ACC112 (cell line): ENCODE data around the gene TWSG1.
"Not testable (repeated sequence)": the region's sequence is repeated elsewhere in the genome, so short reads cannot be mapped to it uniquely, and the experiment has no call there.

Source experiments
- H2AFZ ChIP-seq: fragments of 200-600 bp; sonication (generic); one replicate; pipeline ENCODE4 v1.6.0; 2017; ENCODE audit warnings: antibody characterized with exemption, low read length; ENCODE audit not compliant: unreplicated experiment
- H3K27ac ChIP-seq: fragments of 200-600 bp; sonication (generic); 2 replicates; pipeline ENCODE4 v1.5.1; 2014; ENCODE audit warnings: low read depth, mild to moderate bottlenecking, antibody characterized with exemption, low read length, moderate library complexity
- H3K27me3 ChIP-seq: fragments of 200-600 bp; sonication (generic); 2 replicates; pipeline ENCODE4 v1.6.1; 2014; ENCODE audit warnings: mild to moderate bottlenecking, antibody characterized with exemption, low read length, moderate library complexity, mixed read lengths; ENCODE audit not compliant: insufficient read depth
- H3K36me3 ChIP-seq: fragments of 200-600 bp; sonication (generic); 2 replicates; pipeline ENCODE4 v1.6.1; 2016; ENCODE audit warnings: mild to moderate bottlenecking, antibody characterized with exemption, low read length, moderate library complexity, mixed read lengths; ENCODE audit not compliant: insufficient read depth
- H3K4me1 ChIP-seq: fragments of 200-600 bp; sonication (generic); one replicate; pipeline ENCODE4 v1.6.1; 2016; ENCODE audit warnings: low read length, mixed read lengths; ENCODE audit not compliant: insufficient read depth, unreplicated experiment, control insufficient read depth
- H3K4me3 ChIP-seq: fragments of 200-600 bp; sonication (generic); 2 replicates; pipeline ENCODE4 v1.5.1; 2014; ENCODE audit warnings: mild to moderate bottlenecking, low read depth, low read length
- H3K79me2 ChIP-seq: fragments of 200-600 bp; sonication (generic); one replicate; pipeline ENCODE4 v1.6.0; 2016; ENCODE audit warnings: low read length; ENCODE audit not compliant: control insufficient read depth, unreplicated experiment, insufficient read depth

Gene TWSG1

DNA sequence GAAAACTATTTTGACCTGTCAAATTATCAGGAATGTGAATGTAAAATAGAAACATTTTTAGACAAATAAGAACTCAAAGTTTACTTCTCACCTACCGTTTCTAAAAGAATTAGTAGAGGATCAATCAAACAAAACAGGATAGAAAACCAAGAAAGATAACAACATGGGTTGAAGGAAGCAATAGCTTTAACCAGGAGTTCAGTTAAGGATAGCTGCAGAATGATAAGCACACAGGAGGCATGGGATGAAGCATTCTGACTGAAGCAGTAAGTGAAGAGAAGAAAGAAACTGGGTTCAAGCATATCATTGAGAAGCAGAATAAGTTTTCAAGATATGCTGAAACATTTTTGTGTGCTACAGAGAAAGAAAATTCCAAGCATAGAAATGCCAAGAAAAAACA, 52.3 kb downstream of the TWSG1 start:
- H3K4me1 ChIP-seq = no peaks in the 10 kb centered on the region
- H3K4me3 ChIP-seq = no peak overlapping the region
- no peaks in the 10 kb centered on the region for H3K79me2 ChIP-seq
- no peak overlapping the region for H2AFZ ChIP-seq
- H3K27ac ChIP-seq = no peak overlapping the region
- no peaks in the 10 kb centered on the region for H3K27me3 ChIP-seq
- H3K36me3 ChIP-seq = peaks cover 22% of the 10 kb centered on the region

DNA sequence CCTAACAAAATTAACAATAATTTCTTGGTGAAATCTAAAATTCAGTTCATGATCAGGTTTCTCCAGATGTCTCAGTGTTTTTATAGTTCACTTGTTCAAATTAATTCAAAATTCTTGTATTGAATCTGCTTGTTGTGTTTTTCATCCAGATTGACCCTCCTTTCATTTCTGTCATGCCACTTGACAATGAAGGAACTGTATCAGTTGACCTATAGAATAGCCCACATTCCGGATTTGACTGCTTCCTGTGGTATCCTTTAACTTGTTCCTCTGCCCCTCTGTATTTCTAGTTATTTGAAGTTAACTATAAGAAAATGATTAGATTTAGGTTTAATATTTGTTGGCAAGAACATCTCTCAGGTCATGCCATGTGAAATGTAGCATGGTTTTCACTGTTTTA, 53.3 kb downstream of the TWSG1 start:
- H3K4me3 ChIP-seq = no peak overlapping the region
- H3K27ac ChIP-seq = no peak overlapping the region

DNA sequence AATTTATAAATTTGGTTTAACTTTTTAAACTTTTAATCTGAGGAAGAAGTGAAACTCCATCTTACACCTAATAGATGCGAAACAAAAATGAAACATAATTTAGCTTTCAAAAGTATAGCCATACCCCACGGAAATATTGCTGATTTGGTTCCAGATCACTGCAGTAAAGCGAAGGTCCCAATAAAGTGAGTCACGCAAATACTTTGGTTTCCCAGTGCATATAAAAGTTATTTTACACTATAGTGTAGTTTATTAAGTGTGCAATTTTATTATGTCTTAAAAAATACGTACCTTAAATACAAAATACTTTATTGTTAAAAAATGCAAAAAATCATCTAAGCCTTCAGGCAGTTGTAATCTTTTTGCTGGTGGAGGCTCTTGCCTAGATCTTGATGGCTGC, 55.1 kb downstream of the TWSG1 start:
- H3K79me2 ChIP-seq = no peaks in the 10 kb centered on the region
- H3K27me3 ChIP-seq = no peaks in the 10 kb centered on the region
- H3K27ac ChIP-seq = no peak overlapping the region
- no peak overlapping the region for H2AFZ ChIP-seq
- H3K36me3 ChIP-seq = peaks cover 27% of the 10 kb centered on the region
- H3K4me1 ChIP-seq = no peaks in the 10 kb centered on the region
- H3K4me3 ChIP-seq = no peak overlapping the region

More for the DNA sequence above, 53.3 kb downstream of the TWSG1 start:
- peaks cover 27% of the 10 kb centered on the region for H3K36me3 ChIP-seq
- no peaks in the 10 kb centered on the region for H3K79me2 ChIP-seq
- H3K4me1 ChIP-seq = no peaks in the 10 kb centered on the region
- H2AFZ ChIP-seq = no peak overlapping the region
- H3K27me3 ChIP-seq = no peaks in the 10 kb centered on the region

DNA sequence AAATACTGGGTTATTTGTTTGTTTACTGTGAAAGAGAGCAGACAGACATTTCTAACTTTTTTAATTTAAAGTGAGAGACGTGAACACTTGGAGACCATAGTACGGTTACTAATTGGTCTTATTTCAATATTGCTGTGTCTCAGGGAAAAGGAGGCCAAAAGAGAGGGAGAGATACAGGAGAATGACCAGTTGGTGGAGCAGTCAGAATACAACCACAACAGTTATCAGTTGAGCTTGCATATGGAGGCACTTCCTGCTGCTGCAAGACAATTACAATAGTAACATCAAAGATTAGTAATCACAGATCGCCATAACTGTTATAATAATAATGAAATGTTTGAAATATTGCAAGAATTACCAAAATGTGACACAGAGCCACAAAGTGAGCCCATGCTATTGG, 58.2 kb downstream of the TWSG1 start:
- Histone ChIP-seq H3K27ac (no peak overlapping the region), H3K4me1 (no peaks in the 10 kb centered on the region), H3K27me3 (no peaks in the 10 kb centered on the region), H3K36me3 (peaks cover 31% of the 10 kb centered on the region), H2AFZ (no peak overlapping the region), H3K79me2 (no peaks in the 10 kb centered on the region), H3K4me3 (no peak overlapping the region)

DNA sequence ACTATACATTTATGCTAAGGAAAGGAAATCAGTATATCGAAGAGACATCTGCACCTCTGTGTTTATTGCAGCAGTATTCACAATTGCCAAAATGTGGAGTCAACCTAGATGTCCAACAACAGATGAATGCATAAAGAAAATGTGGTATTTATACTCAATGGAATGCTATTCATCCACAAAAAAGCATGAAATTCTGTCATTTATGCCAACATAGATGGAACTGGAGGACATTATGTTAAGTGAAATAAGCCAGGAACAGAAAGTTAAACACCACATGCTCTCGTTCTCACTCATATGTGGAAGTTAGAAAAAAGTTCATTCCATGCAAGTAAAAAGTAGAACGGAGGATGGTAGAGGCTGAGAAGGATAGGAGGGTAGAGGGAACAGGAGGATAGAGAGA, 59.5 kb downstream of the TWSG1 start:
- Histone ChIP-seq H3K4me1 (no peaks in the 10 kb centered on the region), H2AFZ (no peak overlapping the region), H3K27ac (no peak overlapping the region), H3K36me3 (peaks cover 31% of the 10 kb centered on the region), H3K4me3 (no peak overlapping the region), H3K79me2 (no peaks in the 10 kb centered on the region), H3K27me3 (no peaks in the 10 kb centered on the region)

DNA sequence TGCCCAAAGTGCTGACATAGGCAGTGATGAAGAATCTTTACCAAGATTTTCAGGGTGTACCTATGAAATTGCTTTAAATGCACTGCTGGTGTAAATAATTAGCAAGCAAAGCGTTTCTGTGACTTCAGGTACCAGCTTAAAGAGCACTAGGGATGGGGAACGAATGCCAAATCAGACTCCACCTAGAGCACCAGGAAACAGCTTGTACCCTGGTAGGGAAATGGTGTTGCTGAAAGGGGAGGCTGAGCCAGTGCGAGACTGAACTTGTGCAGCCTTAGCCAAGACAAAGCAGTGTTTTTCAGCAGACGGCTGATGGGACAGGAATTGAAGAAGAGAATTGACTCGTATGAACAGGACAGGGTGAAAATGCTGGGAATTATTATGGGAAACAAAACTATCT, 65.6 kb downstream of the TWSG1 start:
- Histone ChIP-seq H3K4me3 (no peak overlapping the region), H3K27ac (no peak overlapping the region), H3K79me2 (no peaks in the 10 kb centered on the region), H3K36me3 (peaks cover 13% of the 10 kb centered on the region), H2AFZ (no peak overlapping the region), H3K27me3 (no peaks in the 10 kb centered on the region), H3K4me1 (no peaks in the 10 kb centered on the region)

DNA sequence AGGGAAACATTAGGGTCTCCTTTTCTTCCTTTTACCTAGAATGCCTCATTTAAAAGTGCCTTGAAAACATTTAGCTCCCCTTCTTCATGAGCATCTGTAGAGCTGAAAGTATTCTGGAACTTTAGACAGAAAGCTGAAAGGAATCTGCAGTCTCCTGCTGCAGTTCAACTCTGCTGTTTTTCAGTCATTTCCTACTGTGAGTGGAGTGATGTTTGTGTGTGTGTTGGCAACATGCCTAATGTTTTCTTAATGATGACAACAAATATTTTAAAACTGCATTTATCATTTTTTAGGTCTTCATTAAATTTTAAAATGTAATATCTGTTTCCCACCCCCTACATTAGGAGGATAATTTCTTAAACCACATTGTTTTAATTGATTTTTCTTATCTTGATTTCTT, 66.6 kb downstream of the TWSG1 start:
- H3K27ac ChIP-seq = no peak overlapping the region
- H2AFZ ChIP-seq = no peak overlapping the region
- H3K36me3 ChIP-seq = peaks cover 13% of the 10 kb centered on the region
- no peaks in the 10 kb centered on the region for H3K4me1 ChIP-seq
- no peak overlapping the region for H3K4me3 ChIP-seq
- no peaks in the 10 kb centered on the region for H3K79me2 ChIP-seq
- H3K27me3 ChIP-seq = no peaks in the 10 kb centered on the region

DNA sequence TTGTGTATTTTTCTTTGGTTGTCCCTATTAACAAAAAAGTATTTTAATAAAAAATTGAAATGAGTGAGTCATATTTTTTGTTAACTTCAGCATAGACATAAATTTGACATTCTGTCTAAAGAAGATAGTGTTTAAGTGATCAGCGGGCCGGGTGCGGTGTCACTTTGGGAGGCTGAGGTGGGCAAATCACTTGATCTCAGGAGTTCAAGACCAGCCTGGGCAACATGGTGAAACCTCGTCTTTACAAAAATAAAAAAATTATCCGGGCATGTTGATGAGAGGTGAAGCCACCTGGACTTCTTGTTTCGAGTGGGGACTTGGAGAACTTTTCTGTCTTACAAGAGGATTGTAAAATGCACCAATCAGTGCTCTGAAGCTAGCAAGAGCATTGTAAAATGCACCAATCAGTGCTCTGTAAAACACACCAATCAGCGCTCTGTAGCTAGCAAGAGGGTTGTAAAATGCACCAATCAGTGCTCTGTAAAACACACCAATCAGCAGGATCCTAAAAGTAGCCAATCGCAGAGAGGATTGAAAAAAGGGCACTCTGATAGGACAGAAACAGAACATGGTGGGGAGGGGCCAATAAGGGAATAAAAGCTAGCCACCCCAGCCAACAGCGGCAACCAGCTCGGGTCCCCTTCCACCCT, 67.9 kb downstream of the TWSG1 start:
- H3K4me3 ChIP-seq, H3K36me3 ChIP-seq, H3K27ac ChIP-seq, H3K27me3 ChIP-seq, H3K4me1 ChIP-seq, H3K79me2 ChIP-seq, H2AFZ ChIP-seq: not testable (repeated sequence)

DNA sequence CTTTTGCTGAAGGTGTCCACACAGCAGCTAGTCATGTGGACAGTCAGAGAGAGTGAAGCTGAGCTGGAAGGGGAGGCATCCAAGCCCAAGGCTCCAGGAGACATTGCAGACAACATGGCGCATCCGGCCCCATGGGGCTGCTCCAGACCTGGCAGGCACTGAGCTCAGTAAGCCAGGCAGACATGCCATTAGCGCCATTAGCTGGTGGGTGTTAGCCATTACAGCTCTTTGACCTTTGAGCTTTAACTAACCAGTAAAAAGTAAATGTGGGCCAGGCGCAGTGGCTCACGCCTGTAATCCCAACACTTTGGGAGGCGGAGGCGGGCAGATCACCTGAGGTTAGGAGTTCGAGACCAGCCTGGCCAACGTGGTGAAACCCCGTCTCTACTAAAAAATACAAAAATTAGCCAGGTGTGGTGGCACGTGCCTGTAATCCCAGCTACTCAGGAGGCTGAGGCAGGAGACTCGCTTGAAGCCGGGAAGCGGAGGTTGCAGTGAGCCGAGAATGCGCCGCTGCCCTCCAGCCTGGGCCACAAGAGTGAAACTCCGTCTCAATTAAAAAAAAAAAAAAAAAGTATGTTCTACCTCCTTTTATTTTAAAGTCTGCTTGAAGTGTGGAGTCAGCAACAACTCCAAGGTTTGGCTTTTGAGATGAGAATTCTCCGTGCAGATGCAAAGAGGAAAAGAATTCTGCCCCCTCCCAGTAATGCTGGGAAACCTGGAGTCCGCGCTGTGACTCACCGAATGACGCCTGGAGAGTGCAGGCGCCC, 69.4 kb downstream of the TWSG1 start:
- Histone ChIP-seq H3K36me3 (peaks cover 9% of the 10 kb centered on the region), H3K27ac (no peak overlapping the region), H3K4me3 (no peak overlapping the region), H3K27me3 (no peaks in the 10 kb centered on the region), H2AFZ (no peak overlapping the region), H3K4me1 (no peaks in the 10 kb centered on the region), H3K79me2 (no peaks in the 10 kb centered on the region)

DNA sequence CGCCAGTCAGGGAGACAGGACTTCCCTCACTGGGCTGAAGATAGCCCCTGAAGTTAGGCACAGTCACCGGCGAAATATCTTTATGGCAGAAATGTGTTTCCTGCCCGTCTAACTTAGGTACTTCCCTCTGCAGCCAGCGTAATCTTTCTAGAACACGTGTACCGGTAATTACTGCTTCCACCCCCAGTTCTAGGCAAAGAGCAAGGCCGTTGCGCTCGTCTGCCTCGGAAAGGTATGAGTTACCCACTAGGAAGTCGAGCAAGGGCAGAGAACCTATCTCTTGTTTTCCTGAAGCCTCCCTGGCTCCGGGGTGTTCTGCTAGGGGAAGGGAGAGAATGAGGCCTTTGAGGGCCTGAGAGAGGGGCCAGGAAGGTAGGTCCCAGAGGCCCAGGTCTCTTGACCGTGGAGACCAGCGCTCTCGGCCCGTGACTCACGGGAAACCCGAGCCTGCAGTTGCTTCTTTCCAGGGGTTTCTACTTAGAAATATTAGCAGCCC, 70.0 kb downstream of the TWSG1 start:
- H2AFZ ChIP-seq = no peak overlapping the region
- no peak overlapping the region for H3K4me3 ChIP-seq
- peaks cover 9% of the 10 kb centered on the region for H3K36me3 ChIP-seq
- H3K79me2 ChIP-seq = no peaks in the 10 kb centered on the region
- H3K27me3 ChIP-seq = no peaks in the 10 kb centered on the region
- H3K4me1 ChIP-seq = no peaks in the 10 kb centered on the region
- no peak overlapping the region for H3K27ac ChIP-seq

DNA sequence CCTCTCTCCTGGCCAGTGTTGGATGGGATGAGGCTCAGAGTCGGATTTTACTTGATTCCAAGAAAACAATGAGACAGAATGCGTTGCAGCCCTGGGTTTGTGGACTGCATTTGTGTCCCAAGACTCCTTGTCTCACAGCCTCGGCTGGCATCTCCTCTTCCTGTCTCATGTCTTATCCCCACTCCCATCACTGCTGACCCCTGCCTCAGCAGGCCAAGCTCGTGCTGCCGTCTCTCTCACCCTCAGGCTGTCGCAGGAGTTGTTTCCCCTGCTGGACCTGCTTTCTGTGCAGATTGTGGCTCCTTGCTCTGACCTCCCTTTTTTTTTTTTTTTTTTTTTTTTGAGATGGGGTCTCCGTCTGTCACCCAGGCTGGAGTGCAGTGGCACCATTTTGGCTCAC, 70.6 kb downstream of the TWSG1 start:
- Histone ChIP-seq H3K79me2 (no peaks in the 10 kb centered on the region), H3K4me3 (no peak overlapping the region), H3K36me3 (peaks cover 9% of the 10 kb centered on the region), H3K4me1 (no peaks in the 10 kb centered on the region), H2AFZ (no peak overlapping the region), H3K27me3 (no peaks in the 10 kb centered on the region), H3K27ac (no peak overlapping the region)
